ENCODE results near the gene COQ10B. TPM values are rescaled to one million over a fixed set of nuclear protein-coding genes. Genes with fewer than 3 reads are reported as not detected.
"Not testable (repeated sequence)": the region's sequence is repeated elsewhere in the genome, so short reads cannot be mapped to it uniquely, and the experiment has no call there.

Gene COQ10B
- total and polyA plus RNA-seq, 9 donors, result 12.8 to 23.1 (median 18.4) TPM

DNA sequence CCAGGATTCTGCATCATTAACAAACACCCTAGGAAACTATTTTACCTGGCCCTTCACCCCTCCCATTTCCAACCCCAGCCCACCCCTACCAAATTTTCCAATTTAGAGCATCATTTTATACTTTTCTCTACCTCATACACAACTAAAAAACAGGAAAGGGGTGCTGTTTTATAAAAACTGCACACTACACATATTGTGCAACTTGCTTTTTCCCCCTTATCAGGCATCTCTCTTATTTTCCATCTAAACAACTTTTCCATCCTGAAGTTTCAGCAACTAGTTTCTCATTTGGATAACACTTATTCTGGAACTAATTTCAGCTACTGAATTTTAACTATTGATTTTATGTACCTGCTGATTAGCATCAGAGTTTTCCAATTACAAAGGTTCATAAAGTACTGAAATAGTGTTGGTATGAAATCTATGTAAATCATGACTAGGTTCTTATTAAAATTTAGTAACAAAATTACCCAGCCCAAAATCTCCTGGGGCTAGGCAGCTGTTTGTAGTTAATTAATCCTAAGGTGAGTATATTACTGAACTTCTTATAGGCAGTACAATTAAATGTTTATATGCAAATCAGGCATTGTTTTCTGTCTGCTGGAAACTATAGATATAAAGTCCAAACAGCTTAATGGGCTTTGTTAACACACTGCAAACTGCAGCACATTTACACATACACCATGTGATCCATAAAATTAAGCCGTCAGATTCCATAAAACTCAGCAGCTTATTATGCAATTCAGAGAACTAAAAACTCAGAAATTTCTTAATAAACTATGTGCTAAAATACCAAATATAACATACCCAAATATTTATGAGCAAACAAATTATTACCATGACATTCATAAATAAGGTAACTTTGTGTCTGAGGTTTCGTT, 26.4 kb upstream of the COQ10B start:
- no peaks in the 10 kb centered on the region for H3K9me3 ChIP-seq
- intact Hi-C loops (cut with DNase I), result no loop called here
- no peaks in the 10 kb centered on the region for H3K36me3 ChIP-seq
- no peaks in the 10 kb centered on the region for H3K27me3 ChIP-seq
- H3K4me3 ChIP-seq, result no peak overlapping the region
- H3K27ac ChIP-seq, result no peak overlapping the region
- TF ChIP-seq EP300 (IDR thresholded peaks at IDR 0.05) (no peak), POLR2A (IDR thresholded peaks at IDR 0.05) (no peak)
- TF ChIP-seq, protein P1, sequence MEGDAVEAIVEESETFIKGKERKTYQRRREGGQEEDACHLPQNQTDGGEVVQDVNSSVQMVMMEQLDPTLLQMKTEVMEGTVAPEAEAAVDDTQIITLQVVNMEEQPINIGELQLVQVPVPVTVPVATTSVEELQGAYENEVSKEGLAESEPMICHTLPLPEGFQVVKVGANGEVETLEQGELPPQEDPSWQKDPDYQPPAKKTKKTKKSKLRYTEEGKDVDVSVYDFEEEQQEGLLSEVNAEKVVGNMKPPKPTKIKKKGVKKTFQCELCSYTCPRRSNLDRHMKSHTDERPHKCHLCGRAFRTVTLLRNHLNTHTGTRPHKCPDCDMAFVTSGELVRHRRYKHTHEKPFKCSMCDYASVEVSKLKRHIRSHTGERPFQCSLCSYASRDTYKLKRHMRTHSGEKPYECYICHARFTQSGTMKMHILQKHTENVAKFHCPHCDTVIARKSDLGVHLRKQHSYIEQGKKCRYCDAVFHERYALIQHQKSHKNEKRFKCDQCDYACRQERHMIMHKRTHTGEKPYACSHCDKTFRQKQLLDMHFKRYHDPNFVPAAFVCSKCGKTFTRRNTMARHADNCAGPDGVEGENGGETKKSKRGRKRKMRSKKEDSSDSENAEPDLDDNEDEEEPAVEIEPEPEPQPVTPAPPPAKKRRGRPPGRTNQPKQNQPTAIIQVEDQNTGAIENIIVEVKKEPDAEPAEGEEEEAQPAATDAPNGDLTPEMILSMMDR (IDR thresholded peaks at IDR 0.05), result no peak
- peaks cover 21% of the 10 kb centered on the region for H3K4me1 ChIP-seq (ENCODE audit: insufficient read depth)
- 48 to 56% (median 51%) methylated on average over 2 of the region's 2 CpGs for WGBS, 3 donors
- DNase-seq, result no peak

DNA sequence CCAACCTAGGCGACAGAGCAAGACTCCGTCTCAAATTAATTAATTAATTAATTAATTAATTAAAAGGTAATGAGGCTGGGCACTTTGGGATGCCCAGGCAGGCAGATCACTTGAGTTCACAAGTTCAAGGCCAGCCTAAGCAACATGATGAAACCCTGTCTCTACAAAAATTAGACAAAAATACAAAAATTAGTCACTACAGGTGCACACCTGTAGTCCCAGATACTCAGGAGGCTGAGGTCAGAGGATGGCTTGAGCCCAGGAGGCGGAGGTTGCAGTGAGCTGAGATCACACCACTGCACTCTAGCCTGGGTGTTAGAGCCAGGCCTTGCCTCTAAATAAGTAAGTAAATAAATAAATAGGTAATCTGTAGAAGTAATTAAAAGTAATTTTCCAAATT, 25.4 kb upstream of the COQ10B start:
- 92 to 97% (median 92%) methylated on average over 3 of the region's 3 CpGs for WGBS, 3 donors
- no peak for DNase-seq
- TF ChIP-seq POLR2A (IDR thresholded peaks at IDR 0.05), result no peak
- TF ChIP-seq, protein P1 (IDR thresholded peaks at IDR 0.05), result no peak
- TF ChIP-seq EP300 (IDR thresholded peaks at IDR 0.05), result no peak
- Histone ChIP-seq H3K27ac (no peak overlapping the region), H3K9me3 (no peaks in the 10 kb centered on the region), H3K27me3 (no peaks in the 10 kb centered on the region), H3K4me1 (ENCODE audit: insufficient read depth) (peaks cover 25% of the 10 kb centered on the region), H3K36me3 (no peaks in the 10 kb centered on the region), H3K4me3 (no peak overlapping the region)
- intact Hi-C loops (cut with DNase I), result no loop called here

DNA sequence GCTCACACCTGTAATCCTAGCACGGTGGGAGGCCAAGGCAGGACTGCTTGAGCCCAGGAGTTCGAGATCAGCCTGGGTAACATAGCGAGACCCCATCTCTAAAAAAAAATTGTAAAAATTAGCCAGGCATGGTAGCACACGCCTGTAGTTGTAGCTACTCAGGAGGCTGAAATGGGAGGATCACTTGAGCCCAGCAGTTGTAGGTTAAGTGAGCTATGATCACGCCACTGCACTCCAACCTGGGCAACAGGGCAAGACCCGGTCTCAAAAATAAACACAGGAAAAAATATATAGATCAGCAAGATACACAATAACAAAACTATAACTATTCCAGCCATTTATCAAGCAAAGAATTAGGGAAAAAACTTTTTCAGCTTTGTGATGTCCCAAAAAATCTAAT, 21.5 kb upstream of the COQ10B start:
- Histone ChIP-seq H3K27me3 (no peaks in the 10 kb centered on the region), H3K9me3 (no peaks in the 10 kb centered on the region), H3K36me3 (no peaks in the 10 kb centered on the region), H3K27ac (no peak overlapping the region), H3K4me3 (no peak overlapping the region), H3K4me1 (ENCODE audit: insufficient read depth) (peaks cover 21% of the 10 kb centered on the region)
- intact Hi-C loops (cut with DNase I), result loop anchor here in 1 of 4 donors (10.0 kb wide), 1 partner anchor 63 kb away; the partner anchor contains the start of gene HSPD1
- 51 to 59% (median 54%) methylated on average over 6 of the region's 6 CpGs for WGBS, 3 donors
- DNase-seq, result no peak
- no peak for TF ChIP-seq POLR2A (IDR thresholded peaks at IDR 0.05)
- no peak for TF ChIP-seq EP300 (IDR thresholded peaks at IDR 0.05)
- TF ChIP-seq, protein P1 (IDR thresholded peaks at IDR 0.05), result no peak

DNA sequence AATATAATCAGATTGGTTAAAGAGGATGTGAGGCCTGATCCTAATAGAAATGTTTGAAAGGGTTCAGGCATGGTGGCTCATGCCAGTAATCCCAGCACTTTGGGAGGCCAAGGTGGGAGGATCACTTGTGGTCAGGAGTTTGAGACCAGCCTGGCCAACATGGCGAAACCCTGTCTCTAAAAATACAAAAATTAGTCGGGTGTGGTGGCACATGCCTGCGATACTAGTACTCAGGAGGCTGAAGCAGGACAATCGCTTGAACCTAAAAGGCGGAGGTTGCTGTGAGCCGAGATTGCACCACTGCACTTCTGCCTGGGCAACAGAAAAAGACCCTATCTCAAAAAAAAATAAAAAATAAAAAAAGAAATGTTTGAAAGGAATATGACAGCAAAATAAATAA, 20.8 kb upstream of the COQ10B start:
- not testable (repeated sequence) for H3K4me3 ChIP-seq, H3K36me3 ChIP-seq, H3K27ac ChIP-seq, H3K9me3 ChIP-seq, H3K27me3 ChIP-seq, DNase-seq
- H3K4me1 ChIP-seq (ENCODE audit: insufficient read depth), result peaks cover 21% of the 10 kb centered on the region
- 68 to 74% (median 71%) methylated on average over 6 of the region's 6 CpGs for WGBS, 3 donors
- intact Hi-C loops (cut with DNase I), result loop anchor here in 1 of 4 donors (10.0 kb wide), 1 partner anchor 62 kb away; the partner anchor contains the start of gene HSPD1

Measured in ovary (tissue), 9 donors.